H1 (cell line): ENCODE measurements around the gene CADPS. TPM values are rescaled to one million over a fixed set of nuclear protein-coding genes. Genes with fewer than 3 reads are reported as not detected.

Experiments
- CTCF ChIA-PET: fragments of 300-600 bp; sonication (Branson Sonifier 250); formaldehyde crosslinking; loops from one replicate; lab custom pipeline; 2021; ENCODE audit not compliant: partially characterized antibody; lab: Charles Lee
- POLR2A ChIA-PET: fragments of 300-600 bp; sonication (Branson Sonifier 250); formaldehyde crosslinking; loops from one replicate; lab custom pipeline; 2021; ENCODE audit warnings: inconsistent platforms; ENCODE audit not compliant: partially characterized antibody; lab: Charles Lee
- DNase-seq, 2 experiments: peaks; one replicate each; pipeline versions ENCODE4 v3.0.0 to v3.0.0-alpha.2; 2010 to 2022; ENCODE audit warnings: low spot score in 2 of 2, low read depth in 1 of 2, mixed read lengths in 1 of 2
- FAIRE-seq: peaks from 2 replicates; lab custom pipeline; 2011; peaks lifted over from hg19 to GRCh38; lab: Jason Lieb, UNC
- H2AFZ ChIP-seq: 2 replicates; pipeline ENCODE4 v1.8.1; 2012; ENCODE audit warnings: low read length, inconsistent platforms
- H2AK5ac ChIP-seq: 2 replicates; pipeline ENCODE4 v1.6.1; 2013; ENCODE audit warnings: low read depth, low read length
- H2BK120ac ChIP-seq: replicated peaks from 2 replicates; pipeline ENCODE3; 2013; ENCODE audit warnings: low read depth, low read length, inconsistent platforms
- H2BK12ac ChIP-seq: 2 replicates; pipeline ENCODE4 v1.6.1; 2013; ENCODE audit warnings: low read depth, low read length
- H2BK15ac ChIP-seq: 2 replicates; pipeline ENCODE4 v1.6.1; 2013; ENCODE audit warnings: low read length
- H2BK20ac ChIP-seq: 2 replicates; pipeline ENCODE4 v1.6.1; 2013; ENCODE audit warnings: low read length
- H2BK5ac ChIP-seq: 2 replicates; pipeline ENCODE4 v1.6.1; 2013; ENCODE audit warnings: low read depth, low read length
- H3K14ac ChIP-seq: 2 replicates; pipeline ENCODE4 v1.6.1; 2013; ENCODE audit warnings: inconsistent platforms; ENCODE audit not compliant: insufficient read length
- H3K18ac ChIP-seq: 2 replicates; pipeline ENCODE4 v1.6.1; 2013; ENCODE audit warnings: low read length; ENCODE audit errors: extremely low read depth
- H3K23ac ChIP-seq: 2 replicates; pipeline ENCODE4 v1.6.1; 2013; ENCODE audit warnings: inconsistent platforms; ENCODE audit not compliant: insufficient read length
- H3K23me2 ChIP-seq: 2 replicates; pipeline ENCODE4 v1.6.1; 2013; ENCODE audit warnings: low read depth, low read length
- H3K27ac ChIP-seq: 2 replicates; pipeline ENCODE4 v1.6.1; 2011; ENCODE audit warnings: low read depth, low read length, inconsistent platforms
- H3K27me3 ChIP-seq, 4 experiments: replicated peaks in 1 of 4; 1 replicate in 1 of 4; 2 replicates in 3 of 4; pipeline versions ENCODE4 v1.6.1 to v1.8.1; 2011 to 2013; ENCODE audit warnings: low read length in 3 of 4, mild to moderate bottlenecking in 3 of 4, inconsistent platforms in 2 of 4, mixed read lengths in 2 of 4, moderate library complexity in 1 of 4; ENCODE audit not compliant: control insufficient read depth in 3 of 4, insufficient read depth in 3 of 4; ENCODE audit errors: extremely low read depth in 1 of 4
- H3K36me3 ChIP-seq, 4 experiments: 2 replicates each; pipeline versions ENCODE4 v1.6.1 to v1.8.1; 2011 to 2013; ENCODE audit warnings: mild to moderate bottlenecking in 4 of 4, low read length in 3 of 4, moderate library complexity in 2 of 4, control low read depth in 1 of 4, inconsistent platforms in 1 of 4; ENCODE audit not compliant: insufficient read depth in 4 of 4, control insufficient read depth in 2 of 4
- H3K4ac ChIP-seq: replicated peaks from 2 replicates; pipeline ENCODE3; 2013; ENCODE audit warnings: low read length, low read depth, mixed read lengths, inconsistent platforms; ENCODE audit not compliant: insufficient read length
- H3K4me1 ChIP-seq, 4 experiments: replicated peaks in 1 of 4; 1 replicate in 1 of 4; 2 replicates in 3 of 4; pipeline versions ENCODE4 v1.6.1 to v1.8.1; 2011 to 2013; ENCODE audit warnings: low read length in 3 of 4, inconsistent platforms in 2 of 4, mixed read lengths in 1 of 4; ENCODE audit not compliant: insufficient read depth in 4 of 4, control insufficient read depth in 3 of 4
- H3K4me2 ChIP-seq, 2 experiments: 2 replicates each; pipeline versions ENCODE4 v1.6.1 to v1.8.1; 2011 to 2013; ENCODE audit warnings: low read depth in 2 of 2, low read length in 2 of 2, control low read depth in 1 of 2, inconsistent platforms in 1 of 2, mild to moderate bottlenecking in 1 of 2; ENCODE audit not compliant: insufficient read depth in 1 of 2
- H3K4me3 ChIP-seq, 4 experiments: fragments of 200-600, 300-600 bp in 1 of 4; sonication (generic), shearing (Covaris generic), sonication (Bioruptor Twin) in 1 of 4; 2 replicates each; pipeline versions ENCODE4 v1.5.1 to v1.8.1; 2011 to 2016; ENCODE audit warnings: low read length in 4 of 4, low read depth in 3 of 4, control low read depth in 2 of 4, inconsistent platforms in 2 of 4, mild to moderate bottlenecking in 2 of 4, mixed read lengths in 1 of 4, moderate library complexity in 1 of 4; ENCODE audit not compliant: insufficient read depth in 2 of 4; ENCODE audit errors: extremely low read depth in 1 of 4
- H3K56ac ChIP-seq: replicated peaks from 2 replicates; pipeline ENCODE3; 2013; ENCODE audit warnings: low read depth, mild to moderate bottlenecking, mixed read lengths, low read length, inconsistent platforms; ENCODE audit not compliant: insufficient read length
- H3K79me1 ChIP-seq: 2 replicates; pipeline ENCODE4 v1.6.1; 2013; ENCODE audit warnings: low read depth, low read length, control low read depth
- H3K79me2 ChIP-seq, 2 experiments: 2 replicates each; pipeline versions ENCODE4 v1.6.1 to v1.8.1; 2012 to 2013; ENCODE audit warnings: low read length in 2 of 2, mild to moderate bottlenecking in 2 of 2, inconsistent platforms in 1 of 2; ENCODE audit not compliant: insufficient read depth in 2 of 2, control insufficient read depth in 1 of 2
- H3K9ac ChIP-seq, 4 experiments: replicated peaks in 1 of 4; 1 replicate in 1 of 4; 2 replicates in 3 of 4; pipeline versions ENCODE4 v1.6.1 to v1.8.1; 2011 to 2013; ENCODE audit warnings: low read depth in 3 of 4, low read length in 3 of 4, control low read depth in 2 of 4, mild to moderate bottlenecking in 2 of 4, moderate library complexity in 2 of 4, inconsistent platforms in 1 of 4; ENCODE audit errors: extremely low read depth in 1 of 4
- H3K9me3 ChIP-seq, 2 experiments: 2 replicates each; pipeline versions ENCODE4 v1.6.1 to v1.8.1; 2012 to 2013; ENCODE audit warnings: mild to moderate bottlenecking in 2 of 2, moderate library complexity in 2 of 2, control low read depth in 1 of 2, inconsistent platforms in 1 of 2, low read depth in 1 of 2, low read length in 1 of 2, mixed read lengths in 1 of 2; ENCODE audit not compliant: insufficient read depth in 2 of 2
- H4K20me1 ChIP-seq, 2 experiments: replicated peaks in 1 of 2; 2 replicates each; pipeline versions ENCODE3 to v1.8.1; 2011 to 2013; ENCODE audit warnings: inconsistent platforms in 2 of 2, low read length in 2 of 2, mild to moderate bottlenecking in 1 of 2; ENCODE audit not compliant: insufficient read depth in 2 of 2, control insufficient read depth in 1 of 2
- H4K5ac ChIP-seq: 2 replicates; pipeline ENCODE4 v1.6.1; 2013; ENCODE audit warnings: low read length, low read depth, mixed read lengths, inconsistent platforms; ENCODE audit not compliant: insufficient read length
- H4K8ac ChIP-seq: 2 replicates; pipeline ENCODE4 v1.8.0; 2013; ENCODE audit warnings: mild to moderate bottlenecking, moderate library complexity, low read length, inconsistent platforms; ENCODE audit not compliant: insufficient read depth; ENCODE audit errors: extremely low read depth
- H4K91ac ChIP-seq: replicated peaks from 2 replicates; pipeline ENCODE3; 2013; ENCODE audit warnings: low read length, mixed read lengths, inconsistent platforms; ENCODE audit not compliant: insufficient read length
- BCL11A ChIP-seq, 2 experiments: IDR thresholded peaks; one replicate each; pipeline ENCODE4 v1.6.1; 2011; ENCODE audit warnings: low read depth in 2 of 2, low read length in 2 of 2, mild to moderate bottlenecking in 2 of 2
- BRCA1 ChIP-seq: IDR thresholded peaks from 2 replicates; pipeline ENCODE4 v1.6.1; 2012; ENCODE audit warnings: low read depth, low read length, improper control_type of control experiment
- CEBPB ChIP-seq: IDR thresholded peaks from 2 replicates; pipeline ENCODE4 v1.6.1; 2012; ENCODE audit warnings: low read depth, low read length
- CHD2 ChIP-seq: IDR thresholded peaks from 2 replicates; pipeline ENCODE4 v1.6.1; 2012; ENCODE audit warnings: low read length, improper control_type of control experiment
- EP300 ChIP-seq, 2 experiments: IDR thresholded peaks; 1 replicate in 1 of 2; 2 replicates in 1 of 2; pipeline ENCODE4 v1.6.1; 2011 to 2012; ENCODE audit warnings: low read depth in 2 of 2, low read length in 2 of 2, mild to moderate bottlenecking in 2 of 2, borderline replicate concordance in 1 of 2, inconsistent platforms in 1 of 2, moderate library complexity in 1 of 2
- GTF2F1 ChIP-seq: IDR thresholded peaks from 2 replicates; pipeline ENCODE4 v1.6.1; 2012; ENCODE audit warnings: low read depth, low read length, improper control_type of control experiment, borderline replicate concordance
- NANOG ChIP-seq: IDR thresholded peaks from 2 replicates; pipeline ENCODE4 v1.6.1; 2011; ENCODE audit warnings: low read length, low read depth, mild to moderate bottlenecking, inconsistent platforms; ENCODE audit not compliant: insufficient read depth, poor library complexity, severe bottlenecking
- POLR2A ChIP-seq, 2 experiments: IDR thresholded peaks; 1 replicate in 1 of 2; 2 replicates in 1 of 2; pipeline ENCODE4 v1.6.1; 2011; ENCODE audit warnings: low read depth in 2 of 2, low read length in 2 of 2, mild to moderate bottlenecking in 2 of 2; ENCODE audit errors: control extremely low read depth in 1 of 2
- SRF ChIP-seq: IDR thresholded peaks from 2 replicates; pipeline ENCODE4 v1.6.1; 2011; ENCODE audit warnings: mild to moderate bottlenecking, low read depth, low read length, moderate library complexity
- SUZ12 ChIP-seq: fragments of 200-600 bp; sonication (generic); IDR thresholded peaks from 2 replicates; pipeline ENCODE4 v1.6.1; 2012; ENCODE audit warnings: mild to moderate bottlenecking, inconsistent platforms, low read length, moderate library complexity, mixed read lengths
- WGBS, 2 experiments: shearing (Covaris generic) in 1 of 2; methylation state at CpG; one replicate each; pipeline versions ENCODE4 v1.1.6 to v1.1.7; 2013 to 2015; ENCODE audit warnings: low lambda C conversion rate in 2 of 2, mixed read lengths in 2 of 2, inconsistent platforms in 1 of 2, low coverage in 1 of 2, missing lambda C conversion rate in 1 of 2; ENCODE audit not compliant: insufficient replicate concordance in 2 of 2, insufficient coverage in 1 of 2, insufficient read length in 1 of 2; ENCODE audit errors: extremely low coverage in 1 of 2, missing lambda C conversion rate in 1 of 2; 5-methylcytosine and 5-hydroxymethylcytosine counted together
- polyA plus RNA-seq, 7 experiments: library from polyadenylated mRNA; depleted of rRNA in 3 of 7; stranded (reverse) in 5 of 7; unstranded in 2 of 7; fragments of >200 nt in 5 of 7; fragments of 200-250 nt in 2 of 7; gene quantifications; 1 replicate in 5 of 7; 2 replicates in 1 of 7; 4 replicates in 1 of 7; pipeline versions ENCODE4 v1.2.1 to v1.2.3, GENCODE V29; 2011 to 2013; ENCODE audit warnings: missing spikeins in 2 of 7, mixed read lengths in 2 of 7
- total RNA-seq: library from RNA; stranded (reverse); fragmentation: NEBNext Ultra II Directional; extraction: Animal tissue kit (Norgen Biotek cat#: 25700); gene quantifications from 2 replicates; pipeline ENCODE4 v1.2.1, GENCODE V29; 2021
- TF ChIP-seq, protein P1 (sequence below), 3 experiments: IDR thresholded peaks; 1 replicate in 2 of 3; 2 replicates in 1 of 3; pipeline versions ENCODE4 v1.5.1 to v1.6.1; 2011; ENCODE audit warnings: low read length in 3 of 3, mild to moderate bottlenecking in 3 of 3, inconsistent platforms in 2 of 3, low read depth in 1 of 3, moderate library complexity in 1 of 3; ENCODE audit not compliant: insufficient read depth in 1 of 3; ENCODE audit errors: control extremely low read depth in 1 of 3

The CADPS gene
- total and polyA plus RNA-seq, 2 of the 8 experiments (the other 6 are each of a cell fraction or from before 2014, with no cell fraction given): 7.1 to 10.2 TPM

DNA sequence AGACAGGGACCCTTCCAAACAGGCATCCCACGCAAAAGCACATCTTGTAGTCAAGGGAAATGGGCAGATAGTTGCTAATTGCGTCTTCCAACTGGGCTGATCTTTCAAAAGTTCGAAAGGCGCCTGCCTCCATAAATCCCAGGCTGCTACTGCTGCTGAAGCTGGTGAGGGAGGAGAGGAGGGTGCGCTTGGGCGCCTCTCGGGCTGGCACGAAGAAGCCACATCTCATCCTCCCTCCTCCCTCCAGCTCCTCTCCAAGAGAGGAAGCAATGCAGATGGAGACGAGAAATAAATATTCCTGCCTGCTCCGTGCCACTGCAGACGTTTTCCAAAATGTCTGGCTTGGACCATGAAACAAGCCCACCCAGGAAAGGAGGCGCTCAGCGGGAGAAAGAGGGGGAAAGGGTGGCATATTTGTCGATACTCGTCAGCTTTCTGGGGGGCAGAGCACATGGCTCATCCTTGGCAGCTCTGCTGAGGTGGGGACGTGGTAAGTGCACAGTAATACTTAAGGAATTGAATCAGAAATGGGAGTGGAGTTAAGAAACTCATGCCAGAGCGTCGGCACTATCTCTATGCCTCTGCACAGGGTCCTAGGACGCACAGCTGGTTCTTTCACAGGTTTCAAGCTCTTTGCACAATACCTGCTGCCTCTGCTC, 413.0 kb downstream of the CADPS start:
- Histone ChIP-seq H3K27ac (no peak overlapping the region), H3K4me2 (no peak overlapping the region), H3K9me3 (no peaks in the 10 kb centered on the region), H2BK5ac (no peak overlapping the region), H4K20me1 (no peaks in the 10 kb centered on the region), H3K79me1 (no peaks in the 10 kb centered on the region), H2BK20ac (no peak overlapping the region), H4K91ac (no peak overlapping the region), H2AFZ (no peak overlapping the region), H2BK15ac (no peak overlapping the region), H2BK120ac (no peak overlapping the region), H4K8ac (no peak overlapping the region; the same call in 1 of the 2 replicates), H2BK12ac (no peak overlapping the region), H3K18ac (0 out of 2 replicates have a peak overlapping the region, but pooled peaks have one; percentile 9), H4K5ac (no peak overlapping the region), H2AK5ac (no peak overlapping the region), H3K4me1 (no peaks in the 10 kb centered on the region; a peak in 1 of 7 replicates), H3K4ac (no peak overlapping the region), H3K14ac (no peak overlapping the region), H3K23me2 (no peaks in the 10 kb centered on the region), H3K23ac (no peak overlapping the region), H3K4me3 (no peak overlapping the region), H3K56ac (no peak overlapping the region), H3K36me3 (no peaks in the 10 kb centered on the region), H3K27me3 (no peaks in the 10 kb centered on the region), H3K79me2 (no peaks in the 10 kb centered on the region), H3K9ac (no peak overlapping the region)
- WGBS, 2 experiments: 87% methylated on average over 19 of the region's 19 CpGs; no CpG with 5 or more reads in 1 of the 2 experiments
- POLR2A ChIA-PET: no interaction called here
- FAIRE-seq (no peak), DNase-seq (no peak)
- CTCF ChIA-PET: interaction anchor here (1.0 to 3.0 kb wide), 5 partner anchors 12 to 130 kb away, joined by 3 to 7 read pairs (median 4); no protein-coding TSS in a partner anchor
- TF ChIP-seq EP300 (IDR thresholded peaks at IDR 0.05; ENCODE audit: borderline replicate concordance in 1 of 2, low read depth in 2 of 2, low read length in 2 of 2) (no peak), GTF2F1 (no peak), POLR2A (IDR thresholded peaks at IDR 0.05; ENCODE audit: control extremely low read depth in 1 of 2, low read depth in 2 of 2, low read length in 2 of 2) (no peak), SRF (no peak), CHD2 (no peak), BRCA1 (no peak), SUZ12 (no peak), NANOG (no peak), CEBPB (no peak), BCL11A (IDR thresholded peaks at IDR 0.05; ENCODE audit: low read depth in 2 of 2, low read length in 2 of 2) (no peak)
- TF ChIP-seq, protein P1, sequence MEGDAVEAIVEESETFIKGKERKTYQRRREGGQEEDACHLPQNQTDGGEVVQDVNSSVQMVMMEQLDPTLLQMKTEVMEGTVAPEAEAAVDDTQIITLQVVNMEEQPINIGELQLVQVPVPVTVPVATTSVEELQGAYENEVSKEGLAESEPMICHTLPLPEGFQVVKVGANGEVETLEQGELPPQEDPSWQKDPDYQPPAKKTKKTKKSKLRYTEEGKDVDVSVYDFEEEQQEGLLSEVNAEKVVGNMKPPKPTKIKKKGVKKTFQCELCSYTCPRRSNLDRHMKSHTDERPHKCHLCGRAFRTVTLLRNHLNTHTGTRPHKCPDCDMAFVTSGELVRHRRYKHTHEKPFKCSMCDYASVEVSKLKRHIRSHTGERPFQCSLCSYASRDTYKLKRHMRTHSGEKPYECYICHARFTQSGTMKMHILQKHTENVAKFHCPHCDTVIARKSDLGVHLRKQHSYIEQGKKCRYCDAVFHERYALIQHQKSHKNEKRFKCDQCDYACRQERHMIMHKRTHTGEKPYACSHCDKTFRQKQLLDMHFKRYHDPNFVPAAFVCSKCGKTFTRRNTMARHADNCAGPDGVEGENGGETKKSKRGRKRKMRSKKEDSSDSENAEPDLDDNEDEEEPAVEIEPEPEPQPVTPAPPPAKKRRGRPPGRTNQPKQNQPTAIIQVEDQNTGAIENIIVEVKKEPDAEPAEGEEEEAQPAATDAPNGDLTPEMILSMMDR (IDR thresholded peaks at IDR 0.05; ENCODE audit: control extremely low read depth in 1 of 3, insufficient read depth in 1 of 3, low read depth in 1 of 3, low read length in 3 of 3): no peak
